Muscle layer of duodenum (tissue), 2 donors: ENCODE data around the gene SLC35G3.
"Not testable (repeated sequence)": the region's sequence is repeated elsewhere in the genome, so short reads cannot be mapped to it uniquely, and the experiment has no call there.

Experiments
- H3K27ac ChIP-seq: one replicate; pipeline ENCODE4 v1.7.0; 2013; ENCODE audit warnings: mild to moderate bottlenecking, low read length
- H3K27me3 ChIP-seq: one replicate; pipeline ENCODE4 v1.7.0; 2013; ENCODE audit warnings: low read depth, mild to moderate bottlenecking, control low read depth, low read length
- H3K36me3 ChIP-seq, 2 donors: one replicate each; pipeline ENCODE4 v1.7.0; 2013; ENCODE audit warnings: low read length in 2 of 2, control low read depth in 1 of 2, mild to moderate bottlenecking in 1 of 2; ENCODE audit not compliant: insufficient read depth in 2 of 2, control insufficient read depth in 1 of 2
- H3K4me1 ChIP-seq, 2 donors: one replicate each; pipeline ENCODE4 v1.7.0; 2013; ENCODE audit warnings: low read length in 2 of 2, mild to moderate bottlenecking in 2 of 2, control low read depth in 1 of 2, moderate library complexity in 1 of 2; ENCODE audit not compliant: insufficient read depth in 2 of 2, control insufficient read depth in 1 of 2
- H3K4me3 ChIP-seq, 2 donors: one replicate each; pipeline ENCODE4 v1.7.0; 2013; ENCODE audit warnings: low read length in 2 of 2, low read depth in 1 of 2, mild to moderate bottlenecking in 1 of 2
- H3K9me3 ChIP-seq, 2 donors: one replicate each; pipeline ENCODE4 v1.7.0; 2013; ENCODE audit warnings: low read length in 2 of 2, control low read depth in 1 of 2, mild to moderate bottlenecking in 1 of 2; ENCODE audit not compliant: control insufficient read depth in 1 of 2
- donor health status: healthy.

SLC35G3 gene

DNA sequence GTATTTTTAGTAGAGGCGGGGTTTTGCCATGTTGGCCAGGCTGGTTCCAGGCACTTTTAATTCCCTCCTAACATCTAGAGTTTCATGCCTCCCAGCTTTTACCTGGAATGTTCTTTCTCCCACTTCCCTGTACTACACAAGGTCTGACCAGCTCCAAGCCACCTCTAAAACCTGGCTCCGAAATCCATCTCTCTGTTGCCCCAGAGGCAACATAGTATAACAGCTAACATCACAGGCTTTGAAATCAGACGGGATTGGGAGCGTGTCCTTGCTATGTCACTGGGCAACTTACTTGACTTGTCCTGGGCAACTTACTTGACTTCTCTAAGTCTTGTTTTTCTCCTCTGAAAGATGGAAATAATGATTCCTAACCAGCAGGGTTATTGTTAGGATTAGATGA lies 31.4 kb downstream of the SLC35G3 start:
- Histone ChIP-seq H3K27ac (no peak overlapping the region), H3K27me3 (no peaks in the 10 kb centered on the region), H3K4me1 (no peaks in the 10 kb centered on the region), H3K9me3 (no peaks in the 10 kb centered on the region), H3K36me3 (no peaks in the 10 kb centered on the region), H3K4me3 (no peak overlapping the region)

GRCh38 chr17:35161281-35161761 lies 32.9 kb downstream of the SLC35G3 start:
- H3K36me3 ChIP-seq = no peaks in the 10 kb centered on the region
- H3K27me3 ChIP-seq = no peaks in the 10 kb centered on the region
- no peak overlapping the region for H3K4me3 ChIP-seq
- no peaks in the 10 kb centered on the region for H3K9me3 ChIP-seq
- no peak overlapping the region for H3K27ac ChIP-seq
- no peaks in the 10 kb centered on the region for H3K4me1 ChIP-seq

DNA sequence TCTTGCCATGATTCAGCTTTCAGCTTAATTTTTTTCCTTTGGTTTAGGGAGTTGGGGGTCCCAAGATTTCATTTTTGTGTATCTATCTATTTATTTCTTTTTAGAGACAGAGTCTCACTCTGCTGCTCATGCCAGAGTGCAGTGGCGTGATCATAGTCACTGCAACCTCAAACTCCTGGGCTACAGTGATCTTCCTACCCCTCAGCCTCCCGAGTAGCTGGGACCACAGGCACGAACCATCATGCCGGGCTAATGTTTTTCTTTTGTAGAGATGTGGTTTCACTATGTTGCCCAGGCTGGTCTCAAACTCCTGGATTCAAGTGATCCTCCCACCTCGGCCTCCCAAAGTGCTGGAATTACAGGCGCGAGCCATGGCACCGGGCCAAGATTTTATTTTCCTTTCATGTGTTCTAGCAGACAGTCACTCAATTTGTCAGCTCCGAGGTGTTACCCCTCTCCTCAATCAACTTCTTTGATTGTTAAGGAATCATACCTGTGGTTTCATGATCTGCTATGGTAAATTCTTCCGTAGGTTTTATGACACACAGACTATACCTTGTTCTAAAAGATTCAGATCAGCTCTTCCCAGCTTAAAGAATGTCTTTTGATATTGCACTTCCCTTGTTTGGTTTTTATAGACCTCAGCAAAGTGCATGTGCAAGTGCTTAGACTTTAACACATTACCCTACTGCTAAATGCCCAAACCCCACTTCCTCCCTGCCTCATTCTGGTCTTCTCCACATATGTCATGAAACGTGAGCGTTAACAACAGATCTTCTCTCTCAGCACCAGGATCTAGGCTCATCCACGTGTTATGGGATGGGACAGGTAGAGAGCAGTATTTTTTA lies 33.6 kb downstream of the SLC35G3 start:
- Histone ChIP-seq H3K9me3 (no peaks in the 10 kb centered on the region), H3K4me1 (no peaks in the 10 kb centered on the region), H3K27me3 (no peaks in the 10 kb centered on the region), H3K4me3 (no peak overlapping the region), H3K36me3 (no peaks in the 10 kb centered on the region), H3K27ac (no peak overlapping the region)

- Histone ChIP-seq H3K36me3 (no peaks in the 10 kb centered on the region), H3K4me3 (no peak overlapping the region), H3K4me1 (no peaks in the 10 kb centered on the region), H3K9me3 (no peaks in the 10 kb centered on the region), H3K27me3 (no peaks in the 10 kb centered on the region), H3K27ac (no peak overlapping the region)
Measured at GRCh38 chr17:35159940-35160339, 34.3 kb downstream of the SLC35G3 start.

- Histone ChIP-seq H3K4me1 (no peaks in the 10 kb centered on the region), H3K4me3 (no peak overlapping the region), H3K27ac (no peak overlapping the region), H3K36me3 (no peaks in the 10 kb centered on the region), H3K27me3 (no peaks in the 10 kb centered on the region), H3K9me3 (no peaks in the 10 kb centered on the region)
Measured at GRCh38 chr17:35155246-35155645, 38.9 kb downstream of the SLC35G3 start.

DNA sequence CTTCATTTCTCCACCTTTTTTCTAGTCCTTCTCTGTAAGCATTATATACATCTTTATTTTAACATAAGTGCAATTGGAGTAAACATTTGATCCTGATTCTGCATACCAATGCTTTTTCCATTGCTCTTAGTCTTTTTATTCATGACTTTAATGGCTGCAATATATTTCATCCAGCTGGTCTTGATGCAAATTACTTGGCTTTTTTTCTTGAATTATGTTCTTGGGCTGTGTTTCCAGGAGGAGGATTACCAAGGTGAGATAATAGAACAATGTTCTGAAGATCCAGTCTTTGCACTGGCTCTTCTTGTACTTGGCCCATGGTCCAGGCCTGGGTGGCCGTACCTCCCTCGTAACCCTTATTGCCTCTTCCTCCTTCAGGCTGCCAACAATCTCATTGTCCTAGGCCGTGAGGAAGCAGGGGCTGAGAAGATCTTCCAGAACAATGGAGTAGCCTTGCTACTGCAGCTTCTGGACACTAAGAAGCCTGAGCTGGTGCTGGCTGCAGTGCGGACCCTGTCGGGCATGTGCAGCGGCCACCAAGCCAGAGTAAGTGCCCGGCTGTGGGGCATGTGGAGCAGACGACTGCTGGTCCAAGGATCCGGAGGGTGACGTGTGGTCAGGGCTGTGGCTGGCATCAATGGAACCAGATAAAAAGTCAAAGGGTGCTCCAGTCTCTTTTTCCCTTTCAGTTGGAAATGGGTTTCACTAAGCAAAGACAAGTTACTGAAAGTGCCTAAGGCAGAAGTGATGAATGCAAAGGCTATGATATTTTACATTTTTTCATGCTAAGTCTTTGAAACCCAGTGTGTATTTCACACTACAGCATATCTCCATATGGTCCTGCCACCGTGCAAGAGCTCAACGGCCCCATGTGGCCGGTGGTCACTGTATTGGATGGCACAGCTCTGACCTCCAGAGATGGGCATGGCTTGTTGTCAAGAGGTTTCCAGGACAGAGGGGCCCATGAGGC lies 39.7 kb downstream of the SLC35G3 start:
- Histone ChIP-seq H3K27me3 (no peaks in the 10 kb centered on the region), H3K4me1 (no peaks in the 10 kb centered on the region), H3K4me3 (no peak overlapping the region), H3K9me3 (no peaks in the 10 kb centered on the region), H3K27ac (no peak overlapping the region), H3K36me3 (no peaks in the 10 kb centered on the region)

DNA sequence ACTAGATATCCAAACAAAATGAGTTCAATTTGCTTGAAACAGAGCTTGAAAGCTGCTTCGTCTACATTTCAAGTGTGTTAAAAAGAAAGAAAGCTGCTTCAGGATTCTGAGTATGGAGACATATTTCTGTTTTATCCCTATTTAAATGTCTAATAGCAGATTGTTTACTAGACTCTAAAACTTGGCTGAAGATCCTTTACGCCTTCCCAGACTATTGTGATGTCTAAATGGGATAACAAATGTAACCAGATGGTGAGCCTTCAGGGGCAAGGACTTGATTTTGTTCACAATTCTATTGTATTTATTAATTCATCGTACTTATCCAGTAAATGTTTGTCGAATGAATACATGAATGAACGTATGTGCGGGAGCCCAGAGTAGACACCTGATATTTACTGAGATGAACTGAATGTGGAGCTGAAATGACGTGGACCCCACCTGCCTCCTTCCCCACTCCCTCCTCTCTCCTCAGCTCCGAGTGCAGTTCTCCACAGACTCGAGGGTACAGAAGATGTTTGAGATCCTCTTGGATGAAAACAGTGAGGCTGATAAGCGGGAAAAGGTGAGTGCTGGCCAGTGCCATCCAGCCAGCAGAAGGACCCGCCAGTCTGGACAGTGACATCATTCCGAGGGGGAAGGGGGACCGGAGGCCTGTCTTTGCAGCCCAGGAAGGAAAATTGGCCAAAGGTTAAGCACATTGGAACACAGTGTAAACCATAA lies 41.6 kb downstream of the SLC35G3 start:
- Histone ChIP-seq H3K9me3 (no peaks in the 10 kb centered on the region), H3K27ac (no peak overlapping the region), H3K36me3 (no peaks in the 10 kb centered on the region), H3K4me3 (no peak overlapping the region), H3K4me1 (no peaks in the 10 kb centered on the region), H3K27me3 (no peaks in the 10 kb centered on the region)

DNA sequence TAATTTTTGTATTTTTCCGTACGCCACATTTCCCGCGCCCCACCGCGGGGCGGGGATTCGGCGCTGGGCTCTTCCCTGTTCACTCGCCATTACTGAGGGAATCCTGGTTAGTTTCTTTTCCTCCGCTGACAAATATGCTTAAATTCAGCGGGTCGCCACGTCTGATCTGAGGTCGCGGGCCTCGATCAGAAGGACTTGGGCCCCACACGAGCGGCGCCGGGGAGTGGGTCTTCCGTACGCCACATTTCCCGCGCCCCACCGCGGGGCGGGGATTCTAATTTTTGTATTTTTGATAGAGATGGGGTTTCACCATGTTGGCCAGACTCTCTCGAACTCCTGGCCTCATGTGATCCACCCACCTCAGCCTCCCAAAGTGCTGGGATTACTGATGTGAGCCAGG lies 43.1 kb downstream of the SLC35G3 start:
- H3K27me3 ChIP-seq, H3K4me1 ChIP-seq, H3K27ac ChIP-seq, H3K36me3 ChIP-seq, H3K9me3 ChIP-seq, H3K4me3 ChIP-seq: not testable (repeated sequence)

GRCh38 chr17:35149941-35150340 lies 44.3 kb downstream of the SLC35G3 start:
- no peak overlapping the region for H3K27ac ChIP-seq
- no peaks in the 10 kb centered on the region for H3K4me1 ChIP-seq
- H3K4me3 ChIP-seq = no peak overlapping the region
- no peaks in the 10 kb centered on the region for H3K36me3 ChIP-seq
- H3K27me3 ChIP-seq = no peaks in the 10 kb centered on the region
- H3K9me3 ChIP-seq = no peaks in the 10 kb centered on the region

GRCh38 chr17:35148144-35148543 lies 46.0 kb downstream of the SLC35G3 start:
- no peak overlapping the region for H3K27ac ChIP-seq
- H3K4me1 ChIP-seq = no peaks in the 10 kb centered on the region
- no peaks in the 10 kb centered on the region for H3K9me3 ChIP-seq
- no peaks in the 10 kb centered on the region for H3K36me3 ChIP-seq
- H3K27me3 ChIP-seq = no peaks in the 10 kb centered on the region
- no peak overlapping the region for H3K4me3 ChIP-seq

GRCh38 chr17:35147375-35147905 lies 46.8 kb downstream of the SLC35G3 start, which contains the start of gene UNC45B:
TSS of gene UNC45B (plus strand) at chr17:35147817. CDS start at chr17:35148264, 447 bp downstream.
- Histone ChIP-seq H3K27ac (no peak within 1 kb of the TSS), H3K4me1 (no peaks in the 10 kb centered on the region), H3K27me3 (no peaks in the 10 kb centered on the region), H3K36me3 (no peaks in the 10 kb centered on the region), H3K9me3 (no peaks in the 10 kb centered on the region), H3K4me3 (no peak within 1 kb of the TSS)
